ENCODE results near the gene FALEC.
"Not testable (repeated sequence)": the region's sequence is repeated elsewhere in the genome, so short reads cannot be mapped to it uniquely, and the experiment has no call there.

Gene FALEC

DNA sequence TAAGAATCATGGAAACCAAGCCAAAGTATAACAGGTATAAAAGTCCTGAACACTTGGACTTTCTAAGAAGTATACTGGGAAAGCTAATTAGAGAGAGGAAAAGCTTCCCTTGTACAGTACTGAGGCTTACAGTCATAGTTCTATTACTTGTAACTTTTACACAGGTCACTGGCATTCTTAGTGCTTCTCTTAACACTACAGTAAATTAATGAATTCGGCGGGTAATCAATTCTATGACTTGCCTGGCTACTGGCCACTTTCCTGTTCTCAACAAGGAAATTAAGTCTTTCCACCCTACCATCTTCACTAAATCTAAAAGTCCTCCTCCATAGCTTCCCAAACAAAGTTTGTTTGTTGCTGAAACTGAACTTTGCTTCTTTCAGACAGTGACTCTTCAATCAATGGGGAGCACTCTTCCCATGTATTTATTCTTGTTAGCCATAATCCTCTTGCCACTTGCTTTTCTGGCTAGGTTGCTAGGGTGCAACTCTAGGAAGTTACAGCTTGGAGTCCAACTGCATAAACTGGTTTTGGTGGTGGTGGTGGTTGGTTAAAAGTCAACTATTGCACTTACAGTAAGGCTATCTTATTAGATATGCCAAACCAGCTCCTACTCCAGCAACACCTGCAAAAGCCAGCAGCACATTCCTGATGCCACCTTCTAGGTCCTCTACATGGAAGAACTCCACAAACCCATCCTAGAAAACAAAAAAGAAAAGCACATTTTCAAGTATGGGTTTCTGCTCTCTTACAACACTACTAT, 61.4 kb downstream of the FALEC start:
- no peak for DNase-seq

DNA sequence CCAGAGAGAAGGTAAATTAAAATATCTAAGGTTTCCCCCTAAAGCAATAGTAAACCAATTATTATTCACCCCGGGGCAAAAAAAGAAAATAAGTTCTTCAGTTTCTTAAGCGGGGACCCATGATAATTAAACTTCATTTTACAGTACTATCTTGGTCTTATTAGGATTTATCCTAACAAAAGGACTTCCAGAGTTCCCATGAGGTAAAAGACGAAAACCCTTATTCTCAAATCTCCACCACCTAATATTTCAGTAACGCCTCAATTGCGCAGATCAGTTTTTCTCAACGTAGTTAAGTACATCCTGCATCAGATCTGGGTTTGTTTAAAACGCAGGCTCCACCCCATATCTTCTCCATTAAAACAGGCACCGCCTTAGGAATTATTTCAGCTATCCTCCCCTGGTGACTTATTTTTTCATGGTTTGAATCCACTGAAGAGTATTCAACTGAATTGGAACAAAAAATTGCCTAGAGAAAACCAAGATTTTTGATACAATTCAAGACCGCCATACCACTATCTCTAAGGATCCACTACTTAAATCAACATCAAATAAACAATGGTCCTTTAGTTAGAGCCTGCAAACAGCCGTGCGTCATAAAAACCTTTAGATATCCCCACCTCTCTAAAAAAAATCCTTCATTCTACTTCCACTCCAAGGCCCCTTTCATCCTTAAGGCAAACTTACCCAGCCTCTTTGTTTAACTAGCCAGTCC, 62.2 kb downstream of the FALEC start:
- no peak for DNase-seq

DNA sequence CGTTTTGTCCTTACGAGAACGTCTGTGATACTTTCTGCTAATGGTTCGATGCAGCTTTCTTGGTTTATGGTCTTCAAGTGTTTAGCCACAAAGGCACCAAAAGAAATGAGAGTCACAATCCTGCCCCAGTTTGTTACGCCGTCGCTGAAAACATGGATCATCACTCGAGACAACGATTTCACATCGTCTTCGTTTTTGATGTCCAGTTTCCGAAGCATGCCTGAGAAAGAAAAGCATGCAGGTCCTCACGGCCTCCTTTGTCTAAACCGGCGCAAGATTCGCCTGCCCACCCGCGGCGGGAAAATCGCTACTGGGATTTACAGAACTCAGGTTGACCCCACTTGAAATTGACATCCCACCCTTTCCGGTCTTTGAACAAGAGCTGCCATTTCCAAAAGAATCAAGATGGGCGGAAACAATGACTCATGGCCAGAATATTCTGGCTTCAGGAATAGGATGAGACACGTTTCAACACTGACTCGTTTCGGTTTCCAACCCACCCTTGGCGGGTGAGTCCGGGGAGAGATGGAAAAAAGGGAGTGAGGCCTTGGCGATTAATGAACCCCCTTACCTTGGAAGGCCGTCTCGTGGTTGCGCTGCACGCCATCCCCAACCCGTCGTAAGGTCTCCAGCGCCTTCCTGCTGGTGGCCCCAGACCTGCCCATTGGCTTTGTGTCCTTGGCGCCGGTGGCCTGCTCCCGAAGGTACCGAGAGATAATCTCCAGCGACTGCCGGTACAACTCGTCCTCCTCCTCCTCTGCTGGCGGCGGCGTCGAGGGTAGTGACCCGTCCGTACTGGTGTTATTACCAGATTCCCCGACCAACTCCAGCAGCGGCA, 62.9 kb downstream of the FALEC start:
- peak; percentile 65 for DNase-seq

DNA sequence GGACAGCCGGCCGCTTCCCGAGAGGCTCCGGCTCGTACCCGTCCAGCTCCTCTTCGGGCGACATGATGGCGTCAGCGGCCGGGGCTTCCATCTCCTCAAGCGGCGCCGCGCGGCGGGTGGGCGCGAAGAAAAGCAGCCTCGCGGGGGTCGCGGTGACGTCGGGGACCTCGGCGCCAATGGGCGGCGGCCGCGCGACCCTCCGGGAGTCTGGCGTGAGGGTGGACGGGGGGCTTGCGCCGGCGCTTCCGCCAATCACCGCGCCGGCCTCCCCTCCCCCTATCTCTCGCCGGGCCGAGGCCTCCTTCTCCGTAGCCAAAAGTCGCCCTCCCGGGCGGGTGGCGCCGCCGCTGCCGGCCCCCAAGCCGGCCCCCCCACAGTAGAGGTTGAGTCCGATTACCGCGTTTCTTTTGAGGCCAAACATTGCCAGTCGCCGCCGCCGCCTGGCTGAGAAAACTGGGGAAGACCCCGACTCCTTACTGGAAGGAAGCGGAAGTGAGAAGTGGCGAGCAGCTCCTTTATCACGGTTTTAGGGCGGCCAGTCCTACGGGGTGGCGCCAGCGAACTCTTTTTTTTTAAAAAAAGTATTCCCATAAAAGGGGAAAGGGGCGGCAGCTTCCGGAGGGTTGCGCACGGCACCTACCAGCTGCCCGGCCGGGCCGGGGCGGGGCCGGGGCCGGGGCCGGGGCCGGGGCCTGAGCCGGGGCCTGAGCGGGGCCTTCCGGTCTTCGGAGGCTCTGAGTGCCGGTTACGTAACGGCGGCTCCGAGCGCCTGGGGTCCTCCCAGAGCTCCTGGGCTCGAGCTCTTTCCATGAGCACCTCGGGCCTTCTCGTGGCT, 63.8 kb downstream of the FALEC start, which contains the start of gene MCL1:
TSS of gene MCL1 (minus strand) at position 501 of the 835 bp plus-strand sequence. CDS start at position 421, 80 bp downstream.
- DNase-seq, result peak; percentile 93

DNA sequence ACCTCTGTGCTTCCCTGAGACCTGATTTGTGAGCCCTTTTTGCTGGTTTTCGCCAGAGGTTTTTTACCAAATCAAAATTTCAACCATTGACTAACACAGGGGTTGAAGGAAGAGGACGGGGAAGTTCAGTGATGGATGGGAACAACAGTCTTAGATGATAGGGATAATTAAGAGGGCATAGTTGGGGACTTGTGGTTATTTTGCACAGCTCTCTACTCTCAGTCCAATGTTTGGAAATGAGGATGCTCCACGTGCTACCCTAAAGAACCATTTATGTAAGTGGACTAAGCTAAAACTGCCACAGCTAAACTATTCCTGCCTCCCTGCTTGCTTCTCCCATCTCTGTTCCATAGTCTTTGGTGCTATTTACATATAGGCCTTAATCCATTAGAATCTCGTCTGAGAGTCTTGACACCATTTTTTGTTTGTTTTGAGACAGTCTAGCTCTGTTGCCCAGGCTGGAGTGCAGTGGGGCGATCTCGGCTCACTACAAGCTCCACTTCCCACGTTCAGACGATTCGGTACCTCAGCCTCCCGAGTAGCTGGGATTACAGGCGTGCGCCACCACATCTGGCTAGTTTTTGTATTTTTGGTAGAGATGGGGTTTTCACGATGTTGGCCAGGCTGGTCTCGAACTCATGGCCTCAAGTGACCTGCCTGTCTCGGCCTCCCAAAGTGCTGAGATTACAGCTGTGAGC, 64.5 kb downstream of the FALEC start:
- DNase-seq, result no peak

DNA sequence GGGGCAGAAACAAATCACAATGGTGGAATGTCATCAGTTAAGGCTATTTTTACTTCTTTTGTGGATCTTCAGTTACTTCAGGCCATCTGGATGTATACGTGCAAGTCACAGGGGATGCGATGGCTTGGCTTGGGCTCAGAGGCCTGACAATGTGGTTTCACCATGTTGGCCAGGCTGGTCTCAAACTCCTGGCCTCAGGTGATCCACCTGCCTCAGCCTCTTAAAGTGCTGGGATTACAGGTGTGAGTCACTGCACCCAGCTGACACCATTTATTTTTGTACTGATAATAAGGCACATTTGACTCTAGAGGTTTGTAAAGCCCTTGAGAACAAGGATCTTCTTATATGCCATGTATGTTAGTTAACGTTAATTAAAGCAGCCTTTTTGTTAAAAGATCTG, 65.4 kb downstream of the FALEC start:
- not testable (repeated sequence) for DNase-seq

DNA sequence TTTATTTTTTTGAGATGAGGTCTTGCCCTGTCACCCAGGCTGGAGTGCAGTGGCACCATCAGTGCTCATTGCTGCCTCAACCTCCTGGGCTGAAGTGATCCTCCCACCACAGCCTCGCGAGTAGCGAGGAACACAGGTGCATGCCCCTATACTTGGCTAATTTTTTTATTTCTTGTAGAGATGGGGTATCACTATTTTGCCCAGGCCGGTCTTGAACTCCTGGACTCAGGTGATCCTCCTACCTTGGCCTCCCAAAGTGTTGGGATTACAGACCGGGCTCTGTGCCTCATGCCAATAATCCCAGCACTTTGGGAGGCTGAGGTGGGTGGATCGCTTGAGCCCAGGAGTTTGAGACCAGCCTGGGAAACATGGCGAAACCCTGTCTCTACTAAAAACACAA, 65.9 kb downstream of the FALEC start:
- DNase-seq, result not testable (repeated sequence)

DNA sequence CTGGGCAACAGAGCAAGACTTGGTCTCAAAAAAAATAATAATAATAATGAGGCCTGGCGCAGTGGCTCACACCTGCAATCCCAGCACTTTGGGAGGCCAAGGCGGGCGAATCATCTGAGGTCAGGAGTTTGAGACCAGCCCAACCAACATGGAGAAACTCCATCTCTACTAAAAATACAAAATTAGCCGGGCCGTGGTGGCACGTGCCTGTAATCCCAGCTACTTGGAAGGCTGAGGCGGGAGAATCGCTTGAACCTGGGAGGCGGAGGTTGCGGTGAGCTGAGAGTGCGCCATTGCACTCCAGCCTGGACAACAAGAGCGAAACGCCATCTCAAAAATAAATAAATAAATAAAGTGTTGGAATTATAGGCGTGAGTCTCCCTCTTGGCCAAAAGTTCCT, 66.4 kb downstream of the FALEC start:
- DNase-seq, result not testable (repeated sequence)

DNA sequence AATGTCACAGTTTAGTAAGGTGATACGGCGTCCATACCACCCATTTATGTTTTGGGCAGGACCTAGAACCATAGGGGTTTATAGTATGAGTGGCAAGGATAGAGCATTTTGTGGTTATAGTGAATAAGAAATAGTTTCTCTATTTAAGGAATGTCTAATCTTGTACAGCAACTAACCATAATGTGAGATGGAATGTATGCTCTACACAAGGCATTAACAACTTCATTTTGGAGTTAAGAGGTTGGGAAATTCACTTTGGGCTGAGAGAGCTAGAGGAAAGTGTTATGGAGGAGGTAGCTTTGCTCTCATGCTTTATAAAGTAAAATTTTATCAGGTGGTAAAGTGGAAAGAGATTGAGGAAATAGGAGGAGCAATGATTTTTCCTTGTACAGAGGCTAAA, 66.8 kb downstream of the FALEC start:
- DNase-seq, result no peak

Data from NCI-H2171 treated with DMSO at 0.1 percent for 48 hours (cell line).